IMR-90 (cell line): ENCODE results near the gene RAP2C.

ENCODE experiments used
- BHLHE40 ChIP-seq: fragments of 150-350 bp; IDR thresholded peaks from 2 replicates; pipeline ENCODE4 v1.6.1; 2016; ENCODE audit warnings: mild to moderate bottlenecking, low read depth, low read length
- CEBPB ChIP-seq: IDR thresholded peaks from 2 replicates; pipeline ENCODE4 v1.6.1; 2012; ENCODE audit warnings: low read depth, low read length, improper control_type of control experiment
- CTCF ChIP-seq: conservative IDR thresholded peaks from 2 replicates; pipeline ENCODE4 v1.5.1; 2012; ENCODE audit warnings: mild to moderate bottlenecking, low read depth, low read length, improper control_type of control experiment
- ELK1 ChIP-seq: fragments of 150-350 bp; IDR thresholded peaks from 2 replicates; pipeline ENCODE4 v1.6.1; 2016; ENCODE audit warnings: low read depth, mild to moderate bottlenecking, low read length, moderate library complexity, borderline replicate concordance
- FOS ChIP-seq: fragments of 150-350 bp; IDR thresholded peaks from 2 replicates; pipeline ENCODE4 v1.6.1; 2016; ENCODE audit warnings: low read depth, low read length
- MAFK ChIP-seq: IDR thresholded peaks from 2 replicates; pipeline ENCODE4 v1.6.1; 2012; ENCODE audit warnings: low read depth, low read length, improper control_type of control experiment
- MXI1 ChIP-seq: IDR thresholded peaks from 2 replicates; pipeline ENCODE4 v1.6.1; 2012; ENCODE audit warnings: low read depth, mild to moderate bottlenecking, low read length, moderate library complexity, borderline replicate concordance
- POLR2A ChIP-seq: IDR thresholded peaks from 2 replicates; pipeline ENCODE4 v1.6.1; 2012; ENCODE audit warnings: mild to moderate bottlenecking, low read depth, low read length
- RCOR1 ChIP-seq: IDR thresholded peaks from 2 replicates; pipeline ENCODE4 v1.6.1; 2012; ENCODE audit warnings: mild to moderate bottlenecking, low read length, improper control_type of control experiment; ENCODE audit not compliant: insufficient replicate concordance
- RFX5 ChIP-seq: IDR thresholded peaks from 2 replicates; pipeline ENCODE4 v1.8.0; 2012; ENCODE audit warnings: low read depth, mild to moderate bottlenecking, low read length, moderate library complexity
- SMC3 ChIP-seq: fragments of 150-350 bp; IDR thresholded peaks from 2 replicates; pipeline ENCODE4 v1.6.1; 2016; ENCODE audit warnings: low read depth, mild to moderate bottlenecking, antibody characterized with exemption, low read length, moderate library complexity
- USF2 ChIP-seq: fragments of 150-350 bp; IDR thresholded peaks from 2 replicates; pipeline ENCODE4 v1.6.1; 2017; ENCODE audit warnings: mild to moderate bottlenecking, antibody characterized with exemption, low read length, low read depth

- no peak for TF ChIP-seq CTCF
- no peak for TF ChIP-seq POLR2A
- TF ChIP-seq FOS, result no peak
- TF ChIP-seq CEBPB, result no peak
- no peak for TF ChIP-seq MAFK
- no peak for TF ChIP-seq BHLHE40
- no peak for TF ChIP-seq RCOR1
- TF ChIP-seq USF2, result no peak
- no peak for TF ChIP-seq ELK1
- no peak for TF ChIP-seq SMC3
- no peak for TF ChIP-seq RFX5
- no peak for TF ChIP-seq MXI1
Observed at GRCh38 chrX:132214518-132214917, 4.7 kb downstream of the RAP2C start.
